GM21447 (cell line): ENCODE data around the gene RNASEH2A.

ENCODE experiments used
- ATAC-seq: cut with Tn5 transposase; IDR thresholded peaks from one replicate; pipeline ENCODE4 v1.9.1; 2021; ENCODE audit not compliant: unreplicated experiment

Gene RNASEH2A

GRCh38 chr19:12806242-12807081, at the start of gene RNASEH2A:
Gene RNASEH2A (plus strand): TSS chr19:12806584. CDS start chr19:12806674, 90 bp downstream.
- peak; percentile 72 for ATAC-seq

DNA sequence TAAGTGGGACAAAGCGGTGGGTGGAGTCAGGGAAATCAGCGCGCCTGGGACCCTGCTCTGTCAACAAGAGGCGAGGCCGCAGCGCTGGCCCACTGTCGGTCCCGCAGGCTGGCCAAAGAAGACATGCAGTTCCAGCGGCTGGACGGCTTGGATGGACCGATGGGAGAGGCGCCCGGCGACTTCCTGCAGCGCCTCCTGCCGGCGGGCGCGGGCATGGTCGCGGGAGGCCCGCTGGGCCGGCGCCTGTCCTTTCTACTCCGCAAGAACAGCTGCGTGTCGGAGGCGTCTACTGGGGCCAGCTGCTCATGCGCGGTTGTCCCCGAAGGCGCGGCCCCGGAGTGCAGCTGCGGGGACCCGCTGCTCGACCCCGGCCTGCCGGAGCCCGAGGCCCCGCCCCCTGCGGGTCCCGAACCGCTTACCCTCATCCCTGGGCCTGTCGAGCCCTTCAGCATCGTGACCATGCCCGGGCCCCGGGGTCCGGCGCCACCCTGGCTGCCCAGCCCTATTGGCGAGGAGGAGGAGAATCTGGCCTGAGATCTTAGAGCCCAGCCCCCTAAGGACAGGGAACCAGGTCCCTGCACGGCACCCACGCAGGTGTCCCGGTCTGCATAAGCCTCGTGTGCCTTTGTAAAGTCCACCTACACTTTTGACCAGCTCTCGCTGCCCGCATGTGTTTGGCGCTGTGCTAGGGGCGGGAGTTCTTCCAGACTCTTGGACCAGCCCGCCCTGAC, 48.7 kb upstream of the RNASEH2A start:
- ATAC-seq, result no peak

DNA sequence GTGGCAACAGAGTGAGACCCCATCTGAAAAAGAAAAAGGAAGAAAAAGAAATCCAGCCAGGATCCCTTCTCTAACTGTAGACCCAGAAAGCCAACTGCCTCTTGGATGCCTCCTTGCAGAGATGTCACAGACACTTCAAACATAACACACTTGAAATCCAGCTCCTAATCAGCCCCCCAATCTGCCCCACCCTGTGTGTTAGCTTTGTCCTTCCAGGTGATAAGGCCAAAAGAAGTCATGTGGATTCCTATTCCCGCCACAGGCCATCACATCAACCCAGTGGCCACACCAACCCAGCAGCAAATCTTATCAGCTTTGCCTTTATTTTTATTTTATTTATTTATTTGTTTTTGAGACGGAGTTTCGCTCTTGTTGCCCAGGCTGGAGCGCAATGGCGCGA, 46.7 kb upstream of the RNASEH2A start:
- ATAC-seq, result no peak

- no peak for ATAC-seq
These were observed 43.3 kb upstream of the RNASEH2A start for GRCh38 chr19:12763100-12763499.

- ATAC-seq, result no peak
These were observed 41.7 kb upstream of the RNASEH2A start for GRCh38 chr19:12764698-12765097.

DNA sequence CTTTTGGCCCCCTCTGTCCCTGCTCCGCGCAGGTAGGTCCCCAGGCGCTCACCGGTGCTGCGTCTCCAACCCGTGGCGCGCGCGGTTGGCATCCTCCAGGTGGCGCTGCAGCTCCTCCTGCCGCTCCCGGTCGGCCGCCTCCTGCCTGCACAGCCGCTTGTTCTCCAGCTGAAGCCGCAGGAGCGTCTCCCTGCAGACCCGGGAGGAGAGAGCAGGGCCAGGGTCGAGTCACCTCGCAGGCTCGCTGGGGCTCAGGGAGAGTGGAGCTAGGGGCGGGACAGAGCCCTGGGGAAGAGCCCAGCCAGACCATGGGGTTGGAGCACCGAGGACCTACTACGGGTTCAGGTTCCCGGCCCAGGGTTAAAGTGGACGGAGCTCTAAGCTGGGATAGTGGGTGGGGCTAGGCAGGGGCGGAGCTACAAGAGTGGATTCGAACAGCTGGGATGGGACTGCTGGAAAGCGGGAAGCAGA, 40.3 kb upstream of the RNASEH2A start:
- no peak for ATAC-seq

DNA sequence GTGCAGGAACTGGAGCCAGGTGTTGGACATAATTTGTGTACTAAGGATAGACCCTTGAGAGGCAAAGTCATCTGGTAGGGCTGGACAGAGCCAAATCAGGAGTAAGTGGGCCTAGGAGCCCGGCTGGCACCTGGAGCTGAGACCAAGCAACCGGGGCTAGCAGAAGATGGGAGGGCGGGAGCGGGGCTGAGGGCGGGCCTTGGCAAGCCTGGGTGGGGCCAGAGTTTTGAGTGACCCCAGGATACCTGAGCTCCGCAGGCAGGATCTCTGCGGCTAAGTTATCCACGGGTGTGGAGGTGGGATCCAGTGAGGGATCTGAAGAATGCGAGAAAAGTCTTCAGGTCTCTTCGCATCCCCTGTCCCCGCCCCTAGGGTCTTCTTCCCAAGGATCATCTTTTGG, 39.2 kb upstream of the RNASEH2A start:
- ATAC-seq, result no peak

- ATAC-seq, result no peak
These were observed 38.7 kb upstream of the RNASEH2A start for GRCh38 chr19:12767666-12768065.

GRCh38 chr19:12769689-12770088, 36.7 kb upstream of the RNASEH2A start:
- ATAC-seq, result no peak

- ATAC-seq, result no peak
These were observed 35.5 kb upstream of the RNASEH2A start for GRCh38 chr19:12770922-12771321.

GRCh38 chr19:12772323-12772722, 34.1 kb upstream of the RNASEH2A start:
- no peak for ATAC-seq

DNA sequence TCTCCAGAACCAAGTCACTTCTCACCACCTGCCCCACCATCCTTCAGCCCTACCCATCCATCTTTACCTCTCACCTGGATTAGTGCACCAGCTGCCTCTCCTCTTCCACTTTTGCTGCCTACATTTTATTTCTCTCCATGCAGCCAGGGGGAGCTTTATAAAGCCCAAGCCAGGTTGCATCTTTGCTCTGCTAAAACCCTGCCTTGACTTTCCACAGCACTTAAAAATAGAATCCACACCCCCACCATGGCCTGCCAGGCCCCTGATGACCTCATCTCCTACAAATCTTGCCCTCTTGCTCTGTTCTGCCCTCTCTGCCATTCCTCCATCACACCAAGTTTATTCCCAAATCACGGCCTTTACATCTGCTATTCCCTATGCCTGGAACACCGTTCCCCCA, 32.8 kb upstream of the RNASEH2A start:
- no peak for ATAC-seq

- ATAC-seq, result peak; percentile 1
These were observed 31.5 kb upstream of the RNASEH2A start, which contains the start of gene HOOK2 for GRCh38 chr19:12774588-12775555. Gene HOOK2 (minus strand): TSS chr19:12775552. CDS start chr19:12775449, 103 bp downstream.

DNA sequence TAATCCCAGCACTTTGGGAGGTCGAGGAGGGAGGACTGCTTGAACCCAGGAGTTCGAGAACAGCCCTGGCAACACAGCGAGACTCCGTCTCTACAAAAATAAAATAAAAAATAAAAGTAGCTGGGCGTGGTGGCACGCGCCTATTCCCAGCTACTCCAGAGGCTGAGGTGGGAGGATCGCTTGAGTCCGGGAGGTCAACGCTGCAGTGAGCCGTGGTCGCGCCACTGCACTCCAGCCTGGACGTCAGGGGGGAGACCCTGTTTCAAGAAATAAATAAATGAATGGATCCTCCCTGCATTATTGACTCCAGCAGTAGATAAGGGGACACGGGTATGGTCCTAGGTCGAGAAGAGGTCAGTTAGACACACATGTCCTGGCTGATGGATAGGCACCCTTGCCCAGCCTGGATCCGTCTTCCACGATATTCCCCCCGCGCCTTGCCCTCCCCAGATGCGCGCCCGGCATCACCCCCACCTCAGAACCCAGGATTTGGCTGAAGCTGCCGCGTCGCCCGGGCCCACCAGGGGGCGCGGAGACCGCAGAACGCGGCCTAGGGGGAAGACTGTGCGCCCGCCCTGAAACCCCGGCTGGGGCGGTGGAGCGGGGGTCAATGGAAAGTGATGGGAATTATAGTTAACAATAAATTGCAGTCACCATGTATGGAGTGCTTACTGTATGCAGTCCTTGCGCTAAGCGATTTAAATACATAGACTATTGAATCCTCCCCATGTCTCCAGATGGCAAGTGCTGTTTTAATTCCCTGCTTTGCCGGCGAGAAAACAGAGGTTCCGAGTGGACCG, 29.0 kb upstream of the RNASEH2A start:
- no peak for ATAC-seq

DNA sequence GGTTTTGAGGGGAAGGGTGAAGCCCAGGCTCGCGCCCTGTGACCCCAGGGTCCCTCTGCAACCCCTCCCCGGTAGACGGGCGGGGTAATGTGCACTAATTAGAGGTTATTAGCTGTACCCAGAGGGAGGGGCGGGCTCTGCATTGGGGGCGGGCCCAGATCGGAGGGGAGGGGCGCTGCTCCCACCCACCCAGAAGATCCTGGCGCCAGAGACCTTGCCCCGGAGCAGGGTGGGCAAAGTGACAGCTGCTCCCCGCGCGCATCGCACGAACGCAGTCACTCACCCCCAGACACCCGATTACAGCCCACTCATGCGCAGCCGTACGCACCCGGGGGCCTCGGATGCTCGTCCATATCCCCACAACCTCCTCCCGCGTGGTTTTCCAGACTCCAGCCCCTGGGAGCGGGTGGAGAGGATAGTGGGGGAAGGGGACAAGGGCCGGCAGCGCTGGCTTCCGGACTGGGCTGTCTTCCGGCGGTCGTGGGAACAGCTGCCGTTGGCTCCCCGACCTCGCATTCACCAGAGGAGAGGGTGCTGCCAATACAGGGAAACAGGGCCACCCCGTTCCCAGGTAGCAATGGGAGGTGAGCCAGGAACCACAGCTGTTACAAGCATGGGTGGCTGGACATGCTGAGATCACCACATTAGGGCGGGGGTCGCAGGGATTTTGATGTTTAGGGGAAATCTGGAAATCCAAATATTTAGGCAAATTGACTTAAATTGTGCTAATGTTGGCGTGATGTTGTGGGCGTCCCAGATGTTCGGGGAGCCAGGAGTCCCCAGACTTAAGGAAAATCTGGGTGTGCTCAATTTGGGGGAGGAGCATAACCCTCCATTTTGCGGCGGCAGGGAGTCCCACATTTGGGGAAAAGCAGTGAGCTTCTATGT, 28.1 kb upstream of the RNASEH2A start:
- ATAC-seq, result no peak

GRCh38 chr19:12778905-12779161, 27.6 kb upstream of the RNASEH2A start:
- no peak for ATAC-seq

GRCh38 chr19:12779162-12779993, 27.0 kb upstream of the RNASEH2A start:
- no peak for ATAC-seq

DNA sequence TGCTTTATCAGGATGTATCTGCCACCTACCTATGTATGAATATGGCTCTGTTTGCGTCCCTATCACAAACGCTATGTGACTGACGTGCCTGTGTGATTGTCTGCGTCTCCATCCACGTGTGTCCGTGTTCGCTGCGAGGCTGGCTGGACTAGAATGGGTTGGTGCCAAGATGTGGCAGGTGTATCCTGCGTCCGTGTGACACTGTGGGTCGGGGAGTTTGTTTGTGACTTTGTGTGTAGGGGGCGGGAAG, 24.3 kb upstream of the RNASEH2A start:
- no peak for ATAC-seq
